Neural progenitor cell (in vitro differentiated cells): ENCODE measurements around the gene FAIM2.
"Not testable (repeated sequence)": the region's sequence is repeated elsewhere in the genome, so short reads cannot be mapped to it uniquely, and the experiment has no call there.

Experiments used
- EZH2phosphoT487 ChIP-seq: fragments of 200-600 bp; sonication (generic); IDR thresholded peaks from 2 replicates; pipeline ENCODE4 v1.6.1; 2017; ENCODE audit warnings: antibody characterized with exemption
- TF ChIP-seq, protein P1 (sequence below): fragments of 200-600 bp; sonication (generic); IDR thresholded peaks from 2 replicates; pipeline ENCODE4 v1.5.1; 2017; ENCODE audit warnings: antibody characterized with exemption, mild to moderate bottlenecking

DNA sequence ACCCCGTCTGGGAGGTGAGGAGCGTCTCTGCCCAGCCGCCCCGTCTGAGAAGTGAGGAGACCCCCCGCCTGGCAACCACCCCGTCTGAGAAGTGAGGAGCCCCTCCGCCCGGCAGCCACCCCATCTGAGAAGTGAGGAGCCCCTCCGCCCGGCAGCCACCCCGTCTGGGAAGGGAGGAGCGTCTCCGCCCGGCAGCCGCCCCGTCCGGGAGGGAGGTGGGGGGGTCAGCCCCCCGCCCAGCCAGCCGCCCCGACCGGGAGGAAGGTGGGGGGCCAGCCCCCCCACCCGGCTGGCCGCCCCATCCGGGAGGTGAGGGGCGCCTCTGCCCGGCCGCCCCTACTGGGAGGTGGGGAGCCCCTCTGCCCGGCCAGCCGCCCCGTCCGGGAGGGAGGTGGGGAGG lies 42.8 kb downstream of the FAIM2 start:
- TF ChIP-seq EZH2phosphoT487 = not testable (repeated sequence)
- TF ChIP-seq, protein P1, sequence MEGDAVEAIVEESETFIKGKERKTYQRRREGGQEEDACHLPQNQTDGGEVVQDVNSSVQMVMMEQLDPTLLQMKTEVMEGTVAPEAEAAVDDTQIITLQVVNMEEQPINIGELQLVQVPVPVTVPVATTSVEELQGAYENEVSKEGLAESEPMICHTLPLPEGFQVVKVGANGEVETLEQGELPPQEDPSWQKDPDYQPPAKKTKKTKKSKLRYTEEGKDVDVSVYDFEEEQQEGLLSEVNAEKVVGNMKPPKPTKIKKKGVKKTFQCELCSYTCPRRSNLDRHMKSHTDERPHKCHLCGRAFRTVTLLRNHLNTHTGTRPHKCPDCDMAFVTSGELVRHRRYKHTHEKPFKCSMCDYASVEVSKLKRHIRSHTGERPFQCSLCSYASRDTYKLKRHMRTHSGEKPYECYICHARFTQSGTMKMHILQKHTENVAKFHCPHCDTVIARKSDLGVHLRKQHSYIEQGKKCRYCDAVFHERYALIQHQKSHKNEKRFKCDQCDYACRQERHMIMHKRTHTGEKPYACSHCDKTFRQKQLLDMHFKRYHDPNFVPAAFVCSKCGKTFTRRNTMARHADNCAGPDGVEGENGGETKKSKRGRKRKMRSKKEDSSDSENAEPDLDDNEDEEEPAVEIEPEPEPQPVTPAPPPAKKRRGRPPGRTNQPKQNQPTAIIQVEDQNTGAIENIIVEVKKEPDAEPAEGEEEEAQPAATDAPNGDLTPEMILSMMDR = not testable (repeated sequence)
